ENCODE data around the gene IL10RA. TPM values are rescaled to one million over a fixed set of nuclear protein-coding genes. Genes with fewer than 3 reads are reported as not detected.

Gene IL10RA
- total and polyA plus RNA-seq, 2 experiments from 2014 or later: 0.10 TPM; not detected in 1

DNA sequence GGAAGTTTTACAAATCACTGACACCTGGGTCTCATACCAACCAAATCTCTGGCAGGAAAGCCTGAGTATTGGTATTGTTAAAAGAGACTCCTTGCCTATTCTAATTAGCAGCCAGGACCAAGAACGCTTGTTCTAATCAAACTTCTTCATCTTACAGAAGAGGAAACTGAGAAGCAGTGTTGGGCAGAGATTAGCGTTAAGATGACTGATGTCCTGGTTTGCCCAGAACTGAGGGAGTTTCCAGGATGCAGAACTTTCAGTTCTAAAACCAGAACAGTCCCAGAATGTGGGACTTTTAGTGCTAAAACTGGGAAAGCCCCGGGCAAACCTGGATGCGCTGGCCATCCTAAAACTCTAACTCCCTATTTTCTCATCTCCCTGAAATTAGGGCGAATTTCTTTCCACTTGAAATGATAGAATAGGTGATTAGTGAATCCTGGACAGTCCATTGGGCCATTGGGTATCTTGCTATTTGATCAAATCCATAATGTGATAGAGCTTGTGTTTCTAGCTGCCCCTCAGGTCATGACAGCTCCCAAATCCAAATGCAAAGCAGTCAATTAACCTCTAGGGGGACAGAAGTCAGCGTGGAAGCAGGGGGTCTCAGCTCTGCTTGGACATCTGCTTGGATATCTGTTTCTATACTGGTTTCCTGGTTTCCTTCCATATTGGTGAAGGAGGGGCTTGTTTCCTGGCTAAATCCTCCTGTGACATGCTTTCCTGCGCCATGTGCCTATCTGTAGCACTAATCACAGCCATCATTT lies 41.0 kb upstream of the IL10RA start:
- Mint-ChIP-seq H3K4me1 (peaks cover 6% of the 10 kb centered on the region), H3K27me3 (ENCODE audit: insufficient read depth, low read depth, poor library complexity) (no peaks in the 10 kb centered on the region), H3K27ac (no peak overlapping the region), H3K4me3 (no peak overlapping the region), H3K9me3 (no peaks in the 10 kb centered on the region), H3K36me3 (ENCODE audit: low read depth) (no peaks in the 10 kb centered on the region)
- H3K27me3 ChIP-seq (ENCODE audit: insufficient read depth): no peaks in the 10 kb centered on the region
- H2AFZ ChIP-seq: no peak overlapping the region
- no peak overlapping the region for H3K4me2 ChIP-seq
- H3K79me2 ChIP-seq (replicated peaks; ENCODE audit: insufficient read depth): no peaks in the 10 kb centered on the region
- H3K27ac ChIP-seq (ENCODE audit: low read depth): no peak overlapping the region
- no peak for TF ChIP-seq ZNF331 (CRISPR knock-in tag; IDR thresholded peaks at IDR 0.05; ENCODE audit: low read depth)
- TF ChIP-seq, protein P1, sequence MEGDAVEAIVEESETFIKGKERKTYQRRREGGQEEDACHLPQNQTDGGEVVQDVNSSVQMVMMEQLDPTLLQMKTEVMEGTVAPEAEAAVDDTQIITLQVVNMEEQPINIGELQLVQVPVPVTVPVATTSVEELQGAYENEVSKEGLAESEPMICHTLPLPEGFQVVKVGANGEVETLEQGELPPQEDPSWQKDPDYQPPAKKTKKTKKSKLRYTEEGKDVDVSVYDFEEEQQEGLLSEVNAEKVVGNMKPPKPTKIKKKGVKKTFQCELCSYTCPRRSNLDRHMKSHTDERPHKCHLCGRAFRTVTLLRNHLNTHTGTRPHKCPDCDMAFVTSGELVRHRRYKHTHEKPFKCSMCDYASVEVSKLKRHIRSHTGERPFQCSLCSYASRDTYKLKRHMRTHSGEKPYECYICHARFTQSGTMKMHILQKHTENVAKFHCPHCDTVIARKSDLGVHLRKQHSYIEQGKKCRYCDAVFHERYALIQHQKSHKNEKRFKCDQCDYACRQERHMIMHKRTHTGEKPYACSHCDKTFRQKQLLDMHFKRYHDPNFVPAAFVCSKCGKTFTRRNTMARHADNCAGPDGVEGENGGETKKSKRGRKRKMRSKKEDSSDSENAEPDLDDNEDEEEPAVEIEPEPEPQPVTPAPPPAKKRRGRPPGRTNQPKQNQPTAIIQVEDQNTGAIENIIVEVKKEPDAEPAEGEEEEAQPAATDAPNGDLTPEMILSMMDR (conservative IDR thresholded peaks at IDR 0.05; ENCODE audit: low read depth in 2 of 2): peak; percentile 42 to 49
- no peak for TF ChIP-seq EZH2phosphoT487 (IDR thresholded peaks at IDR 0.05; ENCODE audit: unreplicated experiment)
- TF ChIP-seq NANOG (IDR thresholded peaks at IDR 0.05; ENCODE audit: borderline replicate concordance): no peak
- no peaks in the 10 kb centered on the region for H4K20me1 ChIP-seq (replicated peaks; ENCODE audit: insufficient read depth)
- H3K36me3 ChIP-seq (ENCODE audit: insufficient read depth): no peaks in the 10 kb centered on the region
- H3K9me2 ChIP-seq (ENCODE audit: insufficient read depth): no peaks in the 10 kb centered on the region
- H3K4me3 ChIP-seq: no peak overlapping the region
- no peaks in the 10 kb centered on the region for H3F3A ChIP-seq (replicated peaks; ENCODE audit: low read depth)
- DNase-seq (ENCODE audit: low spot score) (peak; percentile 58), ATAC-seq (peak; percentile 33)
- H3K4me1 ChIP-seq (ENCODE audit: insufficient read depth): no peaks in the 10 kb centered on the region

DNA sequence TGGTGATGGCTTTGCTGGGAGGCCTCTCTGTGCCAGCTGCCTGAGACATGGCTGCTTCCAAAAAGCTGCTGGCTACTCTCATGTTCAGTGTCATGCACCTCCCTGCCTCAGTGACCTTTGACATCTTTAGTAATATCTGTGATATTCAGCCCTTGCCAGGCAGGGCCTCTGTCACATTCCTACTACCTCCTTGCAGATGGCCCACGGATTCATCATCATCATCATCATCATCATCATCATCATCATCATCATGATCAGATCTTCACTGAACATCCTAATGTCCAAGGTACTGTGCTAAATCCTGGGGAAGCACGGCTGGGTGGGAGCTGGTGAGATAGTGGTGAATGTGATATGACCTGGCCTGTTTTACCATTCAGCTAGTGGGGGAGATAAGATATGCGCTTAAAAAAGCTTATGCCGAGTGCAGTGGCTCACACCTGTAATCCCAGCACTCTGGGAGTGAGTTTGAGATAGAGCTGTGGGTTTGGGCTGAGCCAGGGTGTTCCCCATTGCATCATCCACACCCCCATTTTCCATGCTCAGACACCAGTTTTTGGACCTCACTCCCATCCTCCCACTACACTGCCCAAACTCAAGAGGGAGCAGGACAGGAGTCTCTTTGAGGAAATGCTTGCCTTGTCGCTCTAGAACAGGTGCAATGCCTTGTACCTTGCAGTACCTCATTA lies 39.9 kb upstream of the IL10RA start:
- Histone ChIP-seq H3K9me2 (ENCODE audit: insufficient read depth) (no peaks in the 10 kb centered on the region), H3K27ac (ENCODE audit: low read depth) (no peak overlapping the region), H3K79me2 (replicated peaks; ENCODE audit: insufficient read depth) (no peaks in the 10 kb centered on the region), H3K4me1 (ENCODE audit: insufficient read depth) (no peaks in the 10 kb centered on the region), H3K27me3 (ENCODE audit: insufficient read depth) (no peaks in the 10 kb centered on the region), H3K4me2 (no peak overlapping the region), H4K20me1 (replicated peaks; ENCODE audit: insufficient read depth) (no peaks in the 10 kb centered on the region), H3K4me3 (no peak overlapping the region), H2AFZ (no peak overlapping the region), H3K36me3 (ENCODE audit: insufficient read depth) (no peaks in the 10 kb centered on the region), H3F3A (replicated peaks; ENCODE audit: low read depth) (no peaks in the 10 kb centered on the region)
- no peak overlapping the region for H3K4me3 Mint-ChIP-seq
- peaks cover 6% of the 10 kb centered on the region for H3K4me1 Mint-ChIP-seq
- H3K27me3 Mint-ChIP-seq (ENCODE audit: insufficient read depth, low read depth, poor library complexity): no peaks in the 10 kb centered on the region
- DNase-seq (ENCODE audit: low spot score): no peak
- H3K27ac Mint-ChIP-seq: peak overlapping the region; percentile 86
- TF ChIP-seq POLR2AphosphoS5 (IDR thresholded peaks at IDR 0.05; ENCODE audit: low read depth) (no peak), STAT1 (IDR thresholded peaks at IDR 0.05; ENCODE audit: unreplicated experiment) (no peak), ZNF331 (CRISPR knock-in tag; IDR thresholded peaks at IDR 0.05; ENCODE audit: low read depth) (no peak), EZH2 (IDR thresholded peaks at IDR 0.05; ENCODE audit: low read depth, unreplicated experiment) (no peak), NANOG (IDR thresholded peaks at IDR 0.05; ENCODE audit: borderline replicate concordance) (no peak), JUNB (IDR thresholded peaks at IDR 0.05; ENCODE audit: unreplicated experiment) (no peak)
- TF ChIP-seq, protein P2, sequence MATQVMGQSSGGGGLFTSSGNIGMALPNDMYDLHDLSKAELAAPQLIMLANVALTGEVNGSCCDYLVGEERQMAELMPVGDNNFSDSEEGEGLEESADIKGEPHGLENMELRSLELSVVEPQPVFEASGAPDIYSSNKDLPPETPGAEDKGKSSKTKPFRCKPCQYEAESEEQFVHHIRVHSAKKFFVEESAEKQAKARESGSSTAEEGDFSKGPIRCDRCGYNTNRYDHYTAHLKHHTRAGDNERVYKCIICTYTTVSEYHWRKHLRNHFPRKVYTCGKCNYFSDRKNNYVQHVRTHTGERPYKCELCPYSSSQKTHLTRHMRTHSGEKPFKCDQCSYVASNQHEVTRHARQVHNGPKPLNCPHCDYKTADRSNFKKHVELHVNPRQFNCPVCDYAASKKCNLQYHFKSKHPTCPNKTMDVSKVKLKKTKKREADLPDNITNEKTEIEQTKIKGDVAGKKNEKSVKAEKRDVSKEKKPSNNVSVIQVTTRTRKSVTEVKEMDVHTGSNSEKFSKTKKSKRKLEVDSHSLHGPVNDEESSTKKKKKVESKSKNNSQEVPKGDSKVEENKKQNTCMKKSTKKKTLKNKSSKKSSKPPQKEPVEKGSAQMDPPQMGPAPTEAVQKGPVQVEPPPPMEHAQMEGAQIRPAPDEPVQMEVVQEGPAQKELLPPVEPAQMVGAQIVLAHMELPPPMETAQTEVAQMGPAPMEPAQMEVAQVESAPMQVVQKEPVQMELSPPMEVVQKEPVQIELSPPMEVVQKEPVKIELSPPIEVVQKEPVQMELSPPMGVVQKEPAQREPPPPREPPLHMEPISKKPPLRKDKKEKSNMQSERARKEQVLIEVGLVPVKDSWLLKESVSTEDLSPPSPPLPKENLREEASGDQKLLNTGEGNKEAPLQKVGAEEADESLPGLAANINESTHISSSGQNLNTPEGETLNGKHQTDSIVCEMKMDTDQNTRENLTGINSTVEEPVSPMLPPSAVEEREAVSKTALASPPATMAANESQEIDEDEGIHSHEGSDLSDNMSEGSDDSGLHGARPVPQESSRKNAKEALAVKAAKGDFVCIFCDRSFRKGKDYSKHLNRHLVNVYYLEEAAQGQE (IDR thresholded peaks at IDR 0.05; ENCODE audit: unreplicated experiment): no peak
- TF ChIP-seq, protein P3, sequence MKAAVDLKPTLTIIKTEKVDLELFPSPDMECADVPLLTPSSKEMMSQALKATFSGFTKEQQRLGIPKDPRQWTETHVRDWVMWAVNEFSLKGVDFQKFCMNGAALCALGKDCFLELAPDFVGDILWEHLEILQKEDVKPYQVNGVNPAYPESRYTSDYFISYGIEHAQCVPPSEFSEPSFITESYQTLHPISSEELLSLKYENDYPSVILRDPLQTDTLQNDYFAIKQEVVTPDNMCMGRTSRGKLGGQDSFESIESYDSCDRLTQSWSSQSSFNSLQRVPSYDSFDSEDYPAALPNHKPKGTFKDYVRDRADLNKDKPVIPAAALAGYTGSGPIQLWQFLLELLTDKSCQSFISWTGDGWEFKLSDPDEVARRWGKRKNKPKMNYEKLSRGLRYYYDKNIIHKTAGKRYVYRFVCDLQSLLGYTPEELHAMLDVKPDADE (IDR thresholded peaks at IDR 0.05): no peak
- H3K36me3 Mint-ChIP-seq (ENCODE audit: low read depth): no peaks in the 10 kb centered on the region
- ATAC-seq: peak; percentile 40
- no peaks in the 10 kb centered on the region for H3K9me3 Mint-ChIP-seq
